ENCODE results near the gene HDAC4. TPM values are rescaled to one million over a fixed set of nuclear protein-coding genes. Genes with fewer than 3 reads are reported as not detected.

HDAC4 gene
- total RNA-seq, 2 experiments from 2014 or later: 64.8 to 67.4 TPM

DNA sequence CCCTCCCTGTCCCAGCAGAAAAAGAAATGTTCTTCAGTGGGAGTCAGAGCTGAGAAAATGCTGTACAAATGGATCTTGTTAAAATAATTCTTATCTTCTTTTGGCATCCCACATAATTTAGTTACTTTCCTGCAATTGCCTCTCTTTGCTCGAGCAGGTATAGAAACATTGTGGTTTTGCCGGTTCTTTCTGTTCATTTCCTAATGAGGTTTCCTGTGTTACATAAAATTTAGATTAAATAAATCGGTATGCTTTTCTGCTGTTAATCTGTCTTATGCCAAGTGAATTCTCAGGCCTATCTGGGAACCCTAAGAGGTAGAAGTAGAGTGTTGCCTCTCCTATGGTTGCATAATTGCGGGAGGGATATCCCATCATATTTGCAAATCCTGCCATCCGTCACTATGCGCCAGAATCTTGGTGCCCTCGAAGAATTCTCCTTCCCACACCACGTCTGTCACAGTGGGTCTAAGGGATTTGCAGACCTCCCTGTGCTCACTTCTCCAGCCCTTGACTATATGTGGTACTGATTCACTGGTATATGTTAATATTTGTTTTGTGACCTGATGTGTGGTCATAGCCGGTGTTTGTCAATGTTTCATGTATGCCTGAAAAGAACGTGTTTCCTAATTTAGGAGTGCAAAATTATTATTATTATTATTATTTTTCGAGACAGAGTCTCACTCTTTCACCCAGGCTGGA, 12.2 kb upstream of the HDAC4 start:
- peaks cover 7% of the 10 kb centered on the region for H3K27me3 Mint-ChIP-seq
- DNase-seq: no peak
- no peak overlapping the region for H3K4me3 Mint-ChIP-seq
- no peak overlapping the region for H3K27ac Mint-ChIP-seq
- no peaks in the 10 kb centered on the region for H3K9me3 Mint-ChIP-seq
- ChIA-PET CTCF (no interaction called here), POLR2A (no interaction called here)
- H3K36me3 Mint-ChIP-seq (ENCODE audit: low read depth): peaks cover 3% of the 10 kb centered on the region
- peaks cover 14% of the 10 kb centered on the region for H3K4me1 Mint-ChIP-seq

DNA sequence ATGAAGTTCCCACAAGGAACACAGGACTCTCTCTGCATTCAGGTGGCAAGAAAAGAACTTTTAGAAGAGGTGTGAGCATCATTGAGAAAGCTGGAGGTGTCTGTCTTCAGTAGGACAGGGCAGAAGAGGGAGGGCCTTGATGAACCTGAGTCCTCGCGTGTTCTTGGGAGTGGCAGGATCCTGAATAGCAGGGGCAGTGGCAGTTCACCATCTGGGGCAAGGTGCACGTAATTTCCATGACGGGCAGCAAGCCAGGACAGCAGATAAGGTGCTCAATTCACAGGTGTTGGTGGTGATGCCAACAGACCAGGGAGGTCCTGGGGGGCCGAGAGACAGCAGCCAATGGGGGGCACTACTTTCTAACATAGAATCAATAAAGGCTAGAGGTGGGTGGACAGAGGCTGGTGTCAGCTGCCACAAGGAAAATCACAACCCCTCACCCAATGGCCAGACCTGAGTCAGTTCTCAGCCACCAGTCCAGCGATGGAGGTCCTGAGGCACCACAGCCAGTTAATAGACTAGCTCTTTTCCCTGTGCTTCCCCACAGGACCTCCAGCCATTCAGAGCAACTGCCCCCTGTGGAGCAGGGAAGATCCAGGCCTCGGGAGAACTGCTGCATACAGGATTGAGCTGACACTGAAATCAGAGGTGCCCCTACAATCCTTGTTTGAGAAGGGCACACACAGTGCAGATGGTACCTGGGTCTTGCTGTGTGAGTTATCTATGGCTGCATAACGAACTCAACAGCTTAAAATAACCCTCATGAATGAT, 10.9 kb upstream of the HDAC4 start:
- ChIA-PET POLR2A (no interaction called here), CTCF (no interaction called here)
- H3K4me1 Mint-ChIP-seq: peaks cover 14% of the 10 kb centered on the region
- no peak overlapping the region for H3K27ac Mint-ChIP-seq
- H3K4me3 Mint-ChIP-seq: no peak overlapping the region
- peaks cover 5% of the 10 kb centered on the region for H3K27me3 Mint-ChIP-seq
- H3K36me3 Mint-ChIP-seq (ENCODE audit: low read depth): peaks cover 3% of the 10 kb centered on the region
- DNase-seq: no peak
- no peaks in the 10 kb centered on the region for H3K9me3 Mint-ChIP-seq

DNA sequence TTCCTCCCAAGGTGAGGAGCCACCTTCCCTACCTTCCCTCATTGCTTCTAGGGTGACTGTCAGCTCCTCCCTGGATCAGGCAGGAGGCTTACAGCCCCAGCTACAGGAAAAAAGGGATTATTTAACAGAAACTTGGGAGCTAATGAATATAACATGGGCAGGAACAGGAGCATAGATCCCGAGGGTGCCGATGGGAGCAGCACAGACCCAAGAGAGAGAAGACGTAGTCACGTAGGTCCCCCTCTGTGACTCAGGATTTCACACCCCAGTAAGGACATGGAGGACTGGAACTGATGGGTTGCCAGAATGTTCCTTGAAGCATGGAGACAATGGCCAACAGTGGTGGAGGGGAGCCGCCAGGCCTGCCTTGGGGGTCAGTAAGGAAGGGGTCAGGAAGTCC, 10.3 kb upstream of the HDAC4 start:
- H3K4me3 Mint-ChIP-seq: no peak overlapping the region
- peaks cover 5% of the 10 kb centered on the region for H3K27me3 Mint-ChIP-seq
- ChIA-PET CTCF (no interaction called here), POLR2A (interaction anchor here (0.9 to 1.7 kb wide), 2 partner anchors 9 to 10 kb away, joined by 3 to 6 read pairs; partner anchors contain the start of gene HDAC4)
- H3K9me3 Mint-ChIP-seq: no peaks in the 10 kb centered on the region
- H3K36me3 Mint-ChIP-seq (ENCODE audit: low read depth): peaks cover 3% of the 10 kb centered on the region
- peaks cover 14% of the 10 kb centered on the region for H3K4me1 Mint-ChIP-seq
- H3K27ac Mint-ChIP-seq: no peak overlapping the region
- no peak for DNase-seq

DNA sequence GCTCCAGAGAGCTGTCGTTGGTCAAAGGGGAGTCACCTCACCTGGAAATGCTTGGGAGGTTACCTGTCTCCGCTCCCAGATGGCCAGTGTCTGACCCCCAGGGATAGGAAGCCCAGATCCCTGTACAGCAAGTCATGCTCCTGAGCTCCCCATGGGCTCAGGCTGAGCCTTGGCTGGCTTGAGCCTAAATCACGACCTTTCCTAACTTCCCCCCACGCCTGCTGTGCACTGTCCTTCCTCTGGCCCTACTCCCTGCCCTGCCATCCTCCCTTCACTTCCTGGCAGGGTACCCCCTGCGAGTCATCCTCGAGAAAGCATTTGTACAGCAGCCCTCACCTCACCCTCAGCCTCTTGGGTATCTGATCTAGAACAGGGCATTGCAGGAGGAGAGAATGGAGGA, 9.2 kb upstream of the HDAC4 start:
- Mint-ChIP-seq H3K36me3 (ENCODE audit: low read depth) (peaks cover 3% of the 10 kb centered on the region), H3K27me3 (peaks cover 9% of the 10 kb centered on the region), H3K4me3 (no peak overlapping the region), H3K4me1 (peaks cover 14% of the 10 kb centered on the region), H3K9me3 (no peaks in the 10 kb centered on the region), H3K27ac (no peak overlapping the region)
- ChIA-PET POLR2A (interaction anchor here (1.7 kb wide), 1 partner anchor 9 kb away, joined by 6 read pairs; the partner anchor contains the start of gene HDAC4), CTCF (no interaction called here)
- no peak for DNase-seq

DNA sequence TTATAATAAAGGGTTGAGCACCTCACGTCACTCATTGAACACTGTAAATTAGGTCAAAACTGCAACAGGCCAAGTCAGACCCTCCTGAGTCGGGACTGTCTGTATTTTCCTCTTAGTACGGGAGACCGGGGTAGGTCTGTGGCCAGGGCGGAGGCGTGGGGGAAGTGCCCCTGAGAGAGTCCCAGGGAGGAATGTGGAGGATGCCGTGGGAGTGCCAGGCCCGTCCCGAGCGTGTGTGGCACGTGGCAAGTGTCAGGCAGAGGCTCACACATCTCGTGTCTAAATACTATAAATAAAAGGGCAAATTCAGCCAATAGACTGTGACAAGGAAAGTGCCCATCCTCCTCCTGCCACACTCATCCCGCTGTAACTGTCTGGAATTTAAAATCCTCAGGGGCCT, 6.3 kb upstream of the HDAC4 start:
- H3K27me3 Mint-ChIP-seq: peaks cover 19% of the 10 kb centered on the region
- no peaks in the 10 kb centered on the region for H3K36me3 Mint-ChIP-seq (ENCODE audit: low read depth)
- DNase-seq: no peak

DNA sequence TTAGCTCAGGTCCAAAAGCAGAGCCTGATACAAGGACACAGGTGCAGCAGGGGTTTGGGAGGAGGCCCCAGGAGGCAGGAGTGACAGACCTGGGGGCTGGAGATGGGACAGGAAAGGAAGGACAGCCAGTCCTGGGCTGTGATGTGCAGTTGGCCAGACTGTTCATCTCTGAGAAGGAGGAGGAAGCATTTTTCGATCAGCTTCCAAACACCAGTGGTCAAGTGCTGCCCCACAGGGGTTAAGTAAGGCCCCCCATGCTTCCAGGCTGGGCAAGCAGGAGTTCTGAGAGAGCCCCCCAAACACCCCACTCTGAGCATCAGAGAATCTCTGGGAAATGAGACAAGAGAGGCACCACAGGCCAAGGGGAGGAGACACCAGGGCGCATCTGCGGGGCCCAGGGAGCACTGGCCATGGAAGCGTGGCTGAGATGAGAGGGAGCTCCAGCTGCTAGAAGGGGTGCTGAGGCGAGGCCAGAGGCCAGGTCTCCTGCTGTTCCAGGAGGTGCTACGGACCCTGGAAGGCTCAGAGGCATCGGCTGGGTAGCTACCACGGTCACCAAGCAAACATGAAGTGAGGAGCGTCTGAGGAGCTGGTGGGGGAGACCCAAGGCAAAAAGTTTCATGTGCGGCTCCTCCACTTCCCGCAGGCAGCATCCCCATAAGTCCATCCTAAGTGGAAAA, 5.6 kb upstream of the HDAC4 start:
- ChIA-PET POLR2A (no interaction called here), CTCF (no interaction called here)
- Mint-ChIP-seq H3K27me3 (peaks cover 19% of the 10 kb centered on the region), H3K27ac (no peak overlapping the region), H3K36me3 (ENCODE audit: low read depth) (peaks cover 3% of the 10 kb centered on the region), H3K9me3 (no peaks in the 10 kb centered on the region), H3K4me1 (peaks cover 13% of the 10 kb centered on the region), H3K4me3 (no peak overlapping the region)
- DNase-seq: no peak

More for the DNA sequence above, 6.3 kb upstream of the HDAC4 start:
- POLR2A ChIA-PET: no interaction called here
- Mint-ChIP-seq H3K4me3 (no peak overlapping the region), H3K9me3 (no peaks in the 10 kb centered on the region), H3K4me1 (peaks cover 9% of the 10 kb centered on the region), H3K27ac (no peak overlapping the region)
- CTCF ChIA-PET: no interaction called here

DNA sequence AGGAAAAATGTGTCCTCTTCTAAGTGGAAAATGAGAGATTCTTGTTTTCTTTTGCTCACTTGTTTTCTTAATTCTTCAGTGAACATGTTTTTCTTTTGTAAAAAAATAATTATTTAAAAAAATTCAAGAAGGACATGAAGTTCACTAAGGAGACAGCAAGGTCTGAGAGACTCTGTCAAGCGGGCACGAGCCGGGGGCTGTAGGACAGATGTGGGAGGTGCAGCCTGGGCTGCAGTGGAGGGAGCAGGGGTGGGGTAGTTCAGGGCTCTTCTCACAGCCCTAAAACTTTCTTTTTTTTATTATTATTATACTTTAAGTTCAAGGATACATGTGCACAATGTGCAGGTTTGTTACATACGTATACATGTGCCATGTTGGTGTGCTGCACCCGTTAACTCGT, 4.3 kb upstream of the HDAC4 start:
- peaks cover 17% of the 10 kb centered on the region for H3K27me3 Mint-ChIP-seq
- peaks cover 3% of the 10 kb centered on the region for H3K36me3 Mint-ChIP-seq (ENCODE audit: low read depth)
- no peaks in the 10 kb centered on the region for H3K9me3 Mint-ChIP-seq
- no peak overlapping the region for H3K4me3 Mint-ChIP-seq
- CTCF ChIA-PET: no interaction called here
- DNase-seq: no peak
- peaks cover 13% of the 10 kb centered on the region for H3K4me1 Mint-ChIP-seq
- POLR2A ChIA-PET: no interaction called here
- H3K27ac Mint-ChIP-seq: no peak overlapping the region

DNA sequence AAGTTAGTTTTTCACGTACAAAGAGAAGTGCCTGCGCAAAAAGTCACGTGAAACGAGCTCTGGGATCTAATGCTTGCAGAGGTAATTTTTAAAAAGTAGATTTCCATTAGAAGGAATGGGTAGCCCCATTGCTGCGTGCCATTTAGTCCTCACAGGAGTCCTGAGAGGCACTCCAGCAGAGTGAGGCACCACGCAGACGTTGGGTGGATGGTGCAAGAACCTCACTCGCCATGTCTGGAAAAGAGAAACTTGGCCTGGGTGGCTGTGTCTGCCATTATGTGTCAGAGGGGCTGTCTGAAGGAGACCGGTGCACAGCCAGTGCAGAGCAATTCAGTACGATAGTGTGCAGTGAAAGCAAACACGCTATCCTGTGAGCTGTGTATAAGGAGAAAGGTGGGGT, 1.8 kb upstream of the HDAC4 start:
- ChIA-PET POLR2A (interaction anchor here (0.6 to 3.6 kb wide), 9 partner anchors 8 to 208 kb away, joined by 3 to 46 read pairs (median 3); no protein-coding TSS in a partner anchor), CTCF (interaction anchor here (2.1 kb wide), 1 partner anchor 21 kb away, joined by 12 read pairs; no protein-coding TSS in a partner anchor)
- DNase-seq: no peak
- H3K9me3 Mint-ChIP-seq: no peaks in the 10 kb centered on the region
- peaks cover 12% of the 10 kb centered on the region for H3K36me3 Mint-ChIP-seq (ENCODE audit: low read depth)
- H3K4me1 Mint-ChIP-seq: peaks cover 30% of the 10 kb centered on the region
- H3K27ac Mint-ChIP-seq: peak overlapping the region; percentile 95
- peaks cover 14% of the 10 kb centered on the region for H3K27me3 Mint-ChIP-seq
- H3K4me3 Mint-ChIP-seq: peak overlapping the region; percentile 85

DNA sequence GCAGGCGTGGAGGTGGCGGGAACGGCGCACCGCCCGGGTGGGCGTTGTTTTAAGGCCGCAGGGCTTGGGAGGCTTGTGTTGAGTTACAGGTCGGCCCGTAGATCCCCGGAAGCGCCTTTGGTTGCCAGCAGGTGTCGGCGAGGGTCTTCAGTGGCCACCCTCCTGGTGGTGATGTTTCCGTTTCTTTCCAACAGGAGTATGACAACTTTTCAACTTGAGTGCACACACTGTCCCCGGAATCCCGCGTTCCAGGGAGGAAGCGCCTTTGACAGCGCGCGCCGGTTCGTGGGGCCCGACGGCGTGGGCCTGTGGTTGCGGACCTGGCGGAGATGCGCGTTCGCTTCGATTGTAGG, 1.0 kb upstream of the HDAC4 start:
- H3K27me3 Mint-ChIP-seq: peaks cover 14% of the 10 kb centered on the region
- peaks cover 12% of the 10 kb centered on the region for H3K36me3 Mint-ChIP-seq (ENCODE audit: low read depth)
- peak overlapping the region; percentile 95 for H3K27ac Mint-ChIP-seq
- ChIA-PET CTCF (interaction anchor here (2.1 kb wide), 1 partner anchor 21 kb away, joined by 12 read pairs; no protein-coding TSS in a partner anchor), POLR2A (interaction anchor here (0.6 to 3.6 kb wide), 10 partner anchors 9 to 209 kb away, joined by 3 to 46 read pairs (median 3); no protein-coding TSS in a partner anchor)
- DNase-seq: no peak
- no peaks in the 10 kb centered on the region for H3K9me3 Mint-ChIP-seq
- peaks cover 36% of the 10 kb centered on the region for H3K4me1 Mint-ChIP-seq
- peak overlapping the region; percentile 85 for H3K4me3 Mint-ChIP-seq

DNA sequence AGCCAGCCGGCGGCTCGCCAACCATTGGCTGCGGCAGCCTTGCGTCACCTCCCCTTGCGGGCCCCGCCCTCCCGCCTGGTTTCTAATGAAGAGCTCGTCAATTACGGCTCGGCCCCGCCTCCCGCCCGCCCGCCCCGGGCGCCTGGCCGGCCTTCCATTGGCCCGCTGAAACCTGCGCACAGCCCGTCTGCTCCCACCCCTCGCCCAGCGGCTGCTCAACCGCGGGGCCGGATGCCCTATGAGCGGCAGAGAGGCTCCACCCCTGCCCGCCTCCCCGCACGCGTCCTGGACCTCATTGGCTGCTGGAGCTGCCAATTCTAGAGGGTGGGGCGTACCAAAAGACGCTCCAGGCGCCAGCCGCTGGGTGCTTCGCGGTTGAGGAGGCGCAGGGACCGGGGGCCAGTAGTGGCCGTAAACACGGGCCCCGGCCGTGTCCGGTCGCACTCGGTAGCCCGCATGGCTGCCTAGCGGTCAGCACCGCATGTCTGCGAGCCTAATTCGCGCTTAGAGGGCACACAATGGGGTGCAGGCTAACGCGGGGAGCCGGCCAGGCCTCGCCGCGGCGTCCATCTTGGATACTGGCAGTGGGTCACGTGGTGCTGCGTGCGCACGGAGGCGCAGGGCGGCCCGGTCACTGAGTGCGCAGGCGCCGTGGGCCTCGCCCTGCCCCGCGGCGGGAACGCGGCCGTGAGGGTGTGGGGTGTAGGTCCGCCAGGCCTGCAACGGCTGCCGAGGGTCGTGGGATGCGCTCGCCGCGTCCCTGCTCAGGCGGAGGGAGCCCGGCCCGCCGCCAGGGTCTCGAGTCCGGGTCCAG, 454 bp upstream of the HDAC4 start:
- H3K27me3 Mint-ChIP-seq: peaks cover 14% of the 10 kb centered on the region
- peaks cover 38% of the 10 kb centered on the region for H3K4me1 Mint-ChIP-seq
- CTCF ChIA-PET: interaction anchor here (0.7 to 2.1 kb wide), 7 partner anchors 11 to 138 kb away, joined by 3 to 12 read pairs (median 4); no protein-coding TSS in a partner anchor
- peak; percentile 99 for DNase-seq
- POLR2A ChIA-PET: interaction anchor here (0.6 to 3.6 kb wide), 43 partner anchors 8 to 1034 kb away, joined by 3 to 46 read pairs (median 3); partner anchors contain the start of genes GPC1 and NDUFA10
- peak overlapping the region; percentile 85 for H3K4me3 Mint-ChIP-seq
- H3K36me3 Mint-ChIP-seq (ENCODE audit: low read depth): peaks cover 12% of the 10 kb centered on the region
- peak overlapping the region; percentile 95 for H3K27ac Mint-ChIP-seq
- no peaks in the 10 kb centered on the region for H3K9me3 Mint-ChIP-seq

DNA sequence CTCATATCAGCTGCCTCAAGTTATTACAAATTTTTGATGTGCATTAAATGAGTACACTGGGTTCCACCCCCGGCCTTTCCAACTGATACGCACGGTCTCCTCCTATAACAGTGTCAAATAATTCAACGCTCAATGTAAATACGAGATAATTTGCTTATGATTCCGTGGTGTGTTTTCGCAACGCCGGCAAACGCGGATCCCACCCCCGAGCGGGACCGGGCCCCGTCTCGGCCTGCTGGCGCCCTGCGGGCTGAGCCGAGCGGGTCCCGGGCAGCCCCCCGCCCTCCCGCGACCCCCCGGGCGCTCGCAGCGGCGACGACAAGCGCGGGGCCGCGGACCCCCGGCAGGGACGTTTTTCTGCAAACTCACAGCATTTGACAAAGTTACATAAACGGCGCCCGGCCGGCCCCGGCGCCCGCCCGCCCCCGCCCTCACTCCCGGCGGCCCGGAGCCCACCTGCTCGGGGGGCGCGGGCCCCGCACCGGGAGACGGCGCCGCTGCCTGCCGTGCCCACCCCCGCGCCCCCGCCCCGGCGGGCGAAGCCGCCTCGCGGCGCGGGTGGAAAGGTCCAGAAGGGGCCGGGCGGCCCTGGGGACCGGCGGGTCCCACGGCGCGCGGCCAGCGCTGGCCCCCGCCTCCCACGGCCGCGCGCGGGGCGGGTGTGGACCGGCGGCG, 762 bp downstream of the HDAC4 start:
- peaks cover 12% of the 10 kb centered on the region for H3K36me3 Mint-ChIP-seq (ENCODE audit: low read depth)
- peak; percentile 31 for DNase-seq
- ChIA-PET CTCF (interaction anchor here (1.7 kb wide), 1 partner anchor 133 kb away, joined by 7 read pairs; no protein-coding TSS in a partner anchor), POLR2A (interaction anchor here (1.4 to 3.8 kb wide), 4 partner anchors 11 to 133 kb away, joined by 6 to 25 read pairs (median 15); no protein-coding TSS in a partner anchor)
- H3K9me3 Mint-ChIP-seq: no peaks in the 10 kb centered on the region
- peak overlapping the region; percentile 86 for H3K4me3 Mint-ChIP-seq
- peak overlapping the region; percentile 81 for H3K27ac Mint-ChIP-seq
- H3K4me1 Mint-ChIP-seq: peaks cover 38% of the 10 kb centered on the region
- peaks cover 10% of the 10 kb centered on the region for H3K27me3 Mint-ChIP-seq
